CD4-positive, CD25-positive, alpha-beta regulatory T cell (primary cell): ENCODE results near the gene CCDC91. TPM values are rescaled to one million over a fixed set of nuclear protein-coding genes. Genes with fewer than 3 reads are reported as not detected.
A peak's percentile ranks its signal among the peaks of the same experiment; 100 is the strongest.
"Not testable (repeated sequence)": the region's sequence is repeated elsewhere in the genome, so short reads cannot be mapped to it uniquely, and the experiment has no call there.

Experiments used
- ATAC-seq, 2 donors: fragments of 150-1000 bp; cut with Tn5 transposase; one replicate each; pipeline ENCODE4 v1.10.0; 2021; ENCODE audit warnings: low read depth in 2 of 2, moderate number of reproducible peaks in 2 of 2, moderate library complexity in 1 of 2
- DNase-seq, 3 donors: peaks; one replicate each; pipeline versions ENCODE4 v3.0.0 to v3.0.0-alpha.2; 2012 to 2022; ENCODE audit warnings: mixed read lengths in 1 of 3
- H3K27ac ChIP-seq: one replicate; pipeline ENCODE4 v1.7.0; 2013; ENCODE audit warnings: mild to moderate bottlenecking, low read length; ENCODE audit not compliant: insufficient read depth, poor library complexity, severe bottlenecking
- H3K27me3 ChIP-seq: one replicate; pipeline ENCODE4 v1.7.0; 2013; ENCODE audit warnings: low read length; ENCODE audit not compliant: control insufficient read depth, insufficient read depth
- H3K36me3 ChIP-seq: one replicate; pipeline ENCODE4 v1.7.0; 2013; ENCODE audit warnings: mild to moderate bottlenecking, low read length, moderate library complexity; ENCODE audit not compliant: control insufficient read depth, insufficient read depth
- H3K4me1 ChIP-seq: 2 replicates; pipeline ENCODE4 v1.7.0; 2013; ENCODE audit warnings: mild to moderate bottlenecking, low read length; ENCODE audit not compliant: insufficient read depth, control insufficient read depth, poor library complexity, severe bottlenecking
- H3K4me3 ChIP-seq: one replicate; pipeline ENCODE4 v1.7.0; 2013; ENCODE audit warnings: low read depth, mild to moderate bottlenecking, low read length, moderate library complexity
- H3K9me3 ChIP-seq, 2 experiments: 1 replicate in 1 of 2; 2 replicates in 1 of 2; pipeline ENCODE4 v1.7.0; 2013; ENCODE audit warnings: low read length in 2 of 2, mild to moderate bottlenecking in 1 of 2, moderate library complexity in 1 of 2; ENCODE audit not compliant: control insufficient read depth in 2 of 2
- H3K27ac Mint-ChIP-seq, 3 donors: one replicate each; pipeline ENCODE4 v1.8.0; 2020 to 2022; ENCODE audit warnings: mild to moderate bottlenecking in 3 of 3, mixed read lengths in 3 of 3, moderate library complexity in 2 of 3
- H3K27me3 Mint-ChIP-seq: one replicate; pipeline ENCODE4 v1.8.0; 2022; ENCODE audit warnings: mild to moderate bottlenecking, mixed read lengths
- H3K36me3 Mint-ChIP-seq: one replicate; pipeline ENCODE4 v1.8.0; 2020; ENCODE audit warnings: mixed read lengths
- H3K4me1 Mint-ChIP-seq, 4 donors: one replicate each; pipeline ENCODE4 v1.8.0; 2020 to 2022; ENCODE audit warnings: mixed read lengths in 4 of 4, mild to moderate bottlenecking in 1 of 4
- H3K4me3 Mint-ChIP-seq, 4 donors: one replicate each; pipeline ENCODE4 v1.8.0; 2020 to 2022; ENCODE audit warnings: mild to moderate bottlenecking in 4 of 4, mixed read lengths in 4 of 4, moderate library complexity in 3 of 4
- H3K9me3 Mint-ChIP-seq, 7 donors: one replicate each; pipeline ENCODE4 v1.8.0; 2020 to 2022; ENCODE audit warnings: mixed read lengths in 7 of 7, mild to moderate bottlenecking in 3 of 7, moderate library complexity in 2 of 7
- polyA plus RNA-seq, 4 donors: library from polyadenylated mRNA; unstranded; fragments of 300-500 nt; fragmentation: Illumina TruSeq; gene quantifications; one replicate each; pipeline ENCODE4 v1.2.3, GENCODE V29; 2021
- total RNA-seq: library from RNA; stranded (reverse); gene quantifications from one replicate; pipeline ENCODE4 v1.2.3, GENCODE V29; 2022

Gene CCDC91
- total and polyA plus RNA-seq, 5 donors from 2014 or later = 59.4 to 74.0 (median 66.2) TPM

GRCh38 chr12:28316049-28316448 lies 125.8 kb downstream of the CCDC91 start:
- H3K27me3 ChIP-seq = no peaks in the 10 kb centered on the region
- ATAC-seq (no peak), DNase-seq (no peak)
- peaks cover 48% of the 10 kb centered on the region for H3K36me3 ChIP-seq
- H3K27ac ChIP-seq = no peak overlapping the region
- H3K9me3 Mint-ChIP-seq = peaks cover 0 to 12% (median 2%) of the 10 kb centered on the region in 7 donors
- H3K36me3 Mint-ChIP-seq = peaks cover 52% of the 10 kb centered on the region
- peak overlapping the region in 1 of 4 donors; percentile 15 for H3K4me3 Mint-ChIP-seq
- no peak overlapping the region for H3K4me3 ChIP-seq
- H3K9me3 ChIP-seq = peaks cover 0 to 10% of the 10 kb centered on the region in 2 experiments
- peaks cover 0 to 11% (median 2%) of the 10 kb centered on the region in 4 donors for H3K4me1 Mint-ChIP-seq
- H3K27ac Mint-ChIP-seq = no peak overlapping the region
- H3K27me3 Mint-ChIP-seq = no peaks in the 10 kb centered on the region
- no peaks in the 10 kb centered on the region for H3K4me1 ChIP-seq

- Mint-ChIP-seq H3K27ac (no peak overlapping the region), H3K9me3 (peaks cover 0 to 12% (median 2%) of the 10 kb centered on the region in 7 donors), H3K4me1 (peaks cover 0 to 9% (median 4%) of the 10 kb centered on the region in 4 donors), H3K4me3 (no peak overlapping the region), H3K36me3 (peaks cover 50% of the 10 kb centered on the region), H3K27me3 (no peaks in the 10 kb centered on the region)
- Histone ChIP-seq H3K36me3 (peaks cover 30% of the 10 kb centered on the region), H3K4me1 (no peaks in the 10 kb centered on the region), H3K27ac (no peak overlapping the region), H3K9me3 (peaks cover 0 to 10% of the 10 kb centered on the region in 2 experiments), H3K4me3 (no peak overlapping the region), H3K27me3 (no peaks in the 10 kb centered on the region)
- ATAC-seq (no peak), DNase-seq (no peak)
These were observed 128.0 kb downstream of the CCDC91 start for GRCh38 chr12:28318273-28318672.

GRCh38 chr12:28320353-28320752 lies 130.1 kb downstream of the CCDC91 start:
- Mint-ChIP-seq H3K4me1 (peaks cover 0 to 14% (median 8%) of the 10 kb centered on the region in 4 donors), H3K9me3 (peaks cover 0 to 5% (median 3%) of the 10 kb centered on the region in 7 donors), H3K4me3 (no peak overlapping the region), H3K36me3 (peaks cover 39% of the 10 kb centered on the region), H3K27ac (no peak overlapping the region), H3K27me3 (no peaks in the 10 kb centered on the region)
- Histone ChIP-seq H3K27me3 (no peaks in the 10 kb centered on the region), H3K4me3 (no peak overlapping the region), H3K4me1 (no peaks in the 10 kb centered on the region), H3K9me3 (peaks cover 0 to 8% of the 10 kb centered on the region in 2 experiments), H3K27ac (no peak overlapping the region), H3K36me3 (peaks cover 17% of the 10 kb centered on the region)
- DNase-seq (no peak), ATAC-seq (no peak)

GRCh38 chr12:28327722-28328121 lies 137.5 kb downstream of the CCDC91 start:
- H3K36me3 Mint-ChIP-seq = peaks cover 49% of the 10 kb centered on the region
- no peak for ATAC-seq
- no peak overlapping the region for H3K27ac Mint-ChIP-seq
- H3K4me1 ChIP-seq = no peaks in the 10 kb centered on the region
- no peak for DNase-seq
- no peak overlapping the region for H3K27ac ChIP-seq
- peaks cover 0 to 16% (median 5%) of the 10 kb centered on the region in 4 donors for H3K4me1 Mint-ChIP-seq
- no peak overlapping the region for H3K4me3 Mint-ChIP-seq
- H3K27me3 Mint-ChIP-seq = no peaks in the 10 kb centered on the region
- peaks cover 12% of the 10 kb centered on the region for H3K36me3 ChIP-seq
- H3K27me3 ChIP-seq = no peaks in the 10 kb centered on the region
- no peaks in the 10 kb centered on the region for H3K9me3 ChIP-seq
- H3K9me3 Mint-ChIP-seq = peaks cover 0 to 4% (median 0%) of the 10 kb centered on the region in 7 donors
- H3K4me3 ChIP-seq = no peak overlapping the region

GRCh38 chr12:28328967-28329366 lies 138.7 kb downstream of the CCDC91 start:
- Mint-ChIP-seq H3K9me3 (peaks cover 0 to 4% (median 0%) of the 10 kb centered on the region in 7 donors), H3K27me3 (no peaks in the 10 kb centered on the region), H3K4me3 (no peak overlapping the region), H3K36me3 (peaks cover 48% of the 10 kb centered on the region), H3K4me1 (peaks cover 0 to 7% (median 3%) of the 10 kb centered on the region in 4 donors), H3K27ac (no peak overlapping the region)
- ATAC-seq (no peak), DNase-seq (no peak)
- H3K4me1 ChIP-seq = no peaks in the 10 kb centered on the region
- peaks cover 12% of the 10 kb centered on the region for H3K36me3 ChIP-seq
- H3K27me3 ChIP-seq = no peaks in the 10 kb centered on the region
- H3K4me3 ChIP-seq = no peak overlapping the region
- H3K9me3 ChIP-seq = no peaks in the 10 kb centered on the region
- no peak overlapping the region for H3K27ac ChIP-seq

- not testable (repeated sequence) for DNase-seq, H3K27me3 Mint-ChIP-seq, H3K4me3 Mint-ChIP-seq, H3K27ac ChIP-seq, H3K4me1 ChIP-seq, H3K4me3 ChIP-seq, ATAC-seq, H3K27ac Mint-ChIP-seq, H3K4me1 Mint-ChIP-seq, H3K27me3 ChIP-seq, H3K9me3 ChIP-seq, H3K9me3 Mint-ChIP-seq
- peaks cover 47% of the 10 kb centered on the region for H3K36me3 Mint-ChIP-seq
- H3K36me3 ChIP-seq = peaks cover 12% of the 10 kb centered on the region
These were observed 139.5 kb downstream of the CCDC91 start for GRCh38 chr12:28329727-28330126.

GRCh38 chr12:28330232-28330631 lies 140.0 kb downstream of the CCDC91 start:
- not testable (repeated sequence) for H3K27me3 ChIP-seq, H3K9me3 Mint-ChIP-seq, ATAC-seq, H3K27me3 Mint-ChIP-seq, H3K4me1 Mint-ChIP-seq, H3K9me3 ChIP-seq, DNase-seq, H3K4me3 ChIP-seq, H3K4me3 Mint-ChIP-seq, H3K27ac Mint-ChIP-seq, H3K4me1 ChIP-seq, H3K27ac ChIP-seq
- H3K36me3 Mint-ChIP-seq = peaks cover 47% of the 10 kb centered on the region
- peaks cover 12% of the 10 kb centered on the region for H3K36me3 ChIP-seq

- no peak overlapping the region for H3K4me3 Mint-ChIP-seq
- peaks cover 0 to 4% (median 0%) of the 10 kb centered on the region in 7 donors for H3K9me3 Mint-ChIP-seq
- H3K36me3 Mint-ChIP-seq = peaks cover 45% of the 10 kb centered on the region
- no peaks in the 10 kb centered on the region for H3K27me3 Mint-ChIP-seq
- H3K36me3 ChIP-seq = peaks cover 12% of the 10 kb centered on the region
- no peaks in the 10 kb centered on the region for H3K9me3 ChIP-seq
- H3K4me3 ChIP-seq = no peak overlapping the region
- no peak overlapping the region for H3K27ac ChIP-seq
- H3K27me3 ChIP-seq = no peaks in the 10 kb centered on the region
- ATAC-seq (no peak), DNase-seq (no peak)
- H3K4me1 Mint-ChIP-seq = peaks cover 2 to 12% (median 5%) of the 10 kb centered on the region in 4 donors
- H3K4me1 ChIP-seq = no peaks in the 10 kb centered on the region
- peak overlapping the region in 1 of 3 donors; percentile 61 for H3K27ac Mint-ChIP-seq
These were observed 140.9 kb downstream of the CCDC91 start for GRCh38 chr12:28331130-28331529.
